Lower leg skin (tissue), 4 donors: Measurements from ENCODE around the gene SHH. TPM values are rescaled to one million over a fixed set of nuclear protein-coding genes. Genes with fewer than 3 reads are reported as not detected.

Experiments
- DNase-seq, 2 donors: peaks; one replicate each; pipeline ENCODE4 v3.0.0-alpha.2; 2019; ENCODE audit warnings: low spot score in 2 of 2
- H3K4me3 ChIP-seq: fragments of 200-600 bp; sonication (generic); 2 replicates; pipeline ENCODE4 v1.5.1; 2017; ENCODE audit warnings: mild to moderate bottlenecking, low read depth; ENCODE audit not compliant: poor library complexity, severe bottlenecking
- POLR2A ChIP-seq, 2 donors: fragments of 450-650 bp; IDR thresholded peaks; one replicate each; pipeline ENCODE4 v1.6.1; 2016 to 2017; ENCODE audit warnings: antibody characterized with exemption in 2 of 2, mild to moderate bottlenecking in 1 of 2, moderate library complexity in 1 of 2
- WGBS, 2 donors: methylation state at CpG; one replicate each; pipeline ENCODE4 v1.1.5; 2018; 5-methylcytosine and 5-hydroxymethylcytosine counted together
- intact Hi-C: fragments of 100-400 bp; cut with DNase I; formaldehyde crosslinking; loops from one replicate; pipeline ENCODE4 v1.15.0; 2023; ENCODE audit warnings: low total_unique reads
- total RNA-seq, 4 donors: library from RNA; depleted of rRNA; stranded (reverse); fragments of >200 nt; gene quantifications; one replicate each; pipeline ENCODE4 v1.1.0, GENCODE V29; 2016
- TF ChIP-seq, protein P1 (sequence below), 3 donors: fragments of 450-650 bp; IDR thresholded peaks; one replicate each; pipeline ENCODE4 v1.5.1; 2016; ENCODE audit warnings: antibody characterized with exemption in 3 of 3, mild to moderate bottlenecking in 3 of 3, moderate library complexity in 2 of 3

The SHH gene
- total RNA-seq, 4 donors from 2014 or later: not detected

DNA sequence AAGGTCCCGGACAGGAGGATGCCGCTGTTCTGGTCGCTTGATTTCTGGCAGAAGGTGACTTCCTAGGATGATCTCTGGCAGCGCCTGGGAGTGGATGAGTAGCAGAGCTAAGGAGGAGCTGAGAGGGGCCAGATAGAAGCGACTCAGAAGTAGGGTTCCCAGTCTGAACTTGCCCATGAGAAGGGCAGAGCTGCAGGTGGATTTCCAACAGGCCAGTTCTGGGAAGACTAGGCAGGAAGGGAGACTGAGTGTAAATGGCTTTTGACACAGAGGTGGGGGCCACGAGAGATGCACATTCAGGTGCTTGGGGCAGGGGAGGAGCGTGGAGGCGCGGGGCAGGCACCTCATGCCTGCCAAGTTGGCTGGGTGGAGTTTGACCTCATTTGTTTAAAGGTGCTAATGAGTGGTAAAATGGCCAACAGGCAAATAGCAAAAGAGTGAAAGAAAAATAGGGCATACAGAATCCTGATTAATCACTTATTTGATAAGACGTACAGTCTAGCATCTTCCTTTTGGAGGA, 58.8 kb downstream of the SHH start:
- intact Hi-C loops: no loop called here
- no peak overlapping the region for H3K4me3 ChIP-seq
- DNase-seq: no peak
- 57 to 60% methylated on average over 10 of the region's 10 CpGs for WGBS, 2 donors
- TF ChIP-seq POLR2A (IDR thresholded peaks at IDR 0.05): no peak
- TF ChIP-seq, protein P1, sequence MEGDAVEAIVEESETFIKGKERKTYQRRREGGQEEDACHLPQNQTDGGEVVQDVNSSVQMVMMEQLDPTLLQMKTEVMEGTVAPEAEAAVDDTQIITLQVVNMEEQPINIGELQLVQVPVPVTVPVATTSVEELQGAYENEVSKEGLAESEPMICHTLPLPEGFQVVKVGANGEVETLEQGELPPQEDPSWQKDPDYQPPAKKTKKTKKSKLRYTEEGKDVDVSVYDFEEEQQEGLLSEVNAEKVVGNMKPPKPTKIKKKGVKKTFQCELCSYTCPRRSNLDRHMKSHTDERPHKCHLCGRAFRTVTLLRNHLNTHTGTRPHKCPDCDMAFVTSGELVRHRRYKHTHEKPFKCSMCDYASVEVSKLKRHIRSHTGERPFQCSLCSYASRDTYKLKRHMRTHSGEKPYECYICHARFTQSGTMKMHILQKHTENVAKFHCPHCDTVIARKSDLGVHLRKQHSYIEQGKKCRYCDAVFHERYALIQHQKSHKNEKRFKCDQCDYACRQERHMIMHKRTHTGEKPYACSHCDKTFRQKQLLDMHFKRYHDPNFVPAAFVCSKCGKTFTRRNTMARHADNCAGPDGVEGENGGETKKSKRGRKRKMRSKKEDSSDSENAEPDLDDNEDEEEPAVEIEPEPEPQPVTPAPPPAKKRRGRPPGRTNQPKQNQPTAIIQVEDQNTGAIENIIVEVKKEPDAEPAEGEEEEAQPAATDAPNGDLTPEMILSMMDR (IDR thresholded peaks at IDR 0.05): no peak

DNA sequence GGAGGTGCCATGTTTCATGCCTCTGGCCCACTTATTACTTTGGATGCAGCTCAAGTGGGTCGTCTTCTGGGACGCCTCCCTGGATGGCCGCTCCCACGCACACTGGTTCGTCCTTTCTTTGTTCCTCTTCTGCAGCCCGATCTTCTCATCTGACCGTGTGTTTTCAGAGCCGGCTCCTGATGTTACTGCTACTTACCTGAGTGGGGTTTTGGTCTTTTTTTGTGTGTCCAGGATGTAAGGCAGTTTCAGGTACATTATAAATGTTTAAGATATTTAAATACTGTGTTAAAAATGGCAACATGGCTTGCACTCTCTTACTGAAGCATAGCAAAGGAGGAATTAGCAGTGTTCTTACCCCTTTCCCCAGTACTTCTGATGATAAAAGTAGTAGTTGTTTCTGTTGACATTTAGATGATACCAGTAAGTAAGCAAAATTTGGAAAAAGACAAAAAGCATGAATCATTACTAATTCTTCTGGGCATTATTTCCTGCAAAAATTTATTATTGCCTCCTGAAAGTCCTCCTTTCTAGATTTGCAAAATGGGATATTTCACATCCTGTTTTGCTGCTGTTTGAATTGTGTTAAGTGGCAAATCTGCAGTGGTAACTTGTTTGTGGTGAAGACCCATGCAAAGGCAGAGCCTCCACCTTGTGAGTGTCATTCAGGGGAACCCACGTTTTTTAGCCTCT, 59.4 kb downstream of the SHH start:
- no peak for DNase-seq
- no peak overlapping the region for H3K4me3 ChIP-seq
- intact Hi-C loops: no loop called here
- WGBS, 2 donors: 73 to 79% methylated on average over 9 of the region's 9 CpGs
- no peak for TF ChIP-seq POLR2A (IDR thresholded peaks at IDR 0.05)
- TF ChIP-seq, protein P1 (IDR thresholded peaks at IDR 0.05): no peak

DNA sequence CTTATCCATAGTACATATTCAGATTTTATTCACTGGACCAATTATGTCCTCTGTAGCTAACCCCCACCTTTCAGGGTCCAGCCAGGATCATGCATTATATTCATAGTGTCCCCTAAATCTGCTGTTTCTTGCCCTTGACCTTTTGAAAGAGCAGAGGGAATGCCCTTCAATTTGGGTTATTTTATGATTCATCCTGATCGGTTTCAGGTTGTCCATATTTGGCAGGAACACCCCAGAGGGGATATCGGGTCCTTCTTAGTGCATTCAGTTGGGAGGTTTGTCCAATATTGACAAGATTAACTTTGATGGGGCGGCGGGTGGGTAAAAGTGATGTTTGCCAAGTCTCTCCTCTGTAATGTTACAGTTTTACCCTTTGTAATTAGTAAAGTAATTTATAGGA, 60.9 kb downstream of the SHH start:
- no peak overlapping the region for H3K4me3 ChIP-seq
- 89 to 90% methylated on average over 4 of the region's 4 CpGs for WGBS, 2 donors
- no peak for DNase-seq
- TF ChIP-seq, protein P1 (IDR thresholded peaks at IDR 0.05): no peak
- TF ChIP-seq POLR2A (IDR thresholded peaks at IDR 0.05): no peak
- intact Hi-C loops: no loop called here

DNA sequence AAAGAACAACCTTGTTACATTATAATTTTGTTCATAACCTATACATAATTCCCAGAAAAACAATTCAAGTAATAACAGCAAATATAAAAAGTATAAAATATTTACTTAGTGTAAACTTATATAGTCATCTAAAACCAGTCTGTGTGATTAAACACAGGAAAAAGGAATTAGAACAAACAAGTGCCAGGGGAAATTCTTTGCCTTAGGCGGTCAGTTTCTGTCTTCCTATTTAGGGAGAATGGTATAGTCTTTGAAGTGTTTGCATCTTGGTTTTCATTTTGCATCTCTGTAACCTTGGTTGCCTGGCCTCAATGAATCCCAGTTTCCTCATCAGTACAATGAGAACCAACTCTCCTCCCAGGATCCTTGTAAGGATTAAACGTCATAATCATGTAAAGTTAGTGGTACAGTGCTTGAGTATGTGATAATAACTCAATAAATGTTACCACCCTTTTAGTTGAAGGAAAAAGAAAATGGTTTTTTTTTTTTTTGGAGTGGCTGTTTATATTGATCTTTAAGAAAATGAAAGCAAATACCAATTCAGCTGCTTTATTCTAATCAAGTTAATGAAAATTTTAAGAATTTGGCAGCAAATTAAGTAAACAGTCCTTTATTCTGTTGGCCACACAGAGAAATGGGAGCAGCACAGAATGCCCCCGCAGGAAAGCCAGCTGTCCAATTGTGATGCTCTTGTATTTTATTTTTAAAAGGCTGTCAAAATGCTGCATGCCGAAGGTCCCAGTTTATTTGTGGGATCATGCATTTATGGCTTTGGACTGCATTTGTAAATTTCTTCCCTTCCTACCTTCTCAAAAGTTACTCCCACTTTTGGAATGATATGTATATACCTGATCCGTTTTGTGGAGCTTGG, 61.8 kb downstream of the SHH start:
- WGBS, 2 donors: 81 to 84% methylated on average over 5 of the region's 5 CpGs
- no peak for DNase-seq
- intact Hi-C loops: no loop called here
- no peak overlapping the region for H3K4me3 ChIP-seq
- TF ChIP-seq, protein P1 (IDR thresholded peaks at IDR 0.05): no peak
- no peak for TF ChIP-seq POLR2A (IDR thresholded peaks at IDR 0.05)

Other genes with a start within 250 kb of the SHH start
- gene RBM33, start 167.8 kb downstream of the SHH start, total RNA-seq: 10 to 100 TPM; 35.8 to 83.9 (median 56.7) TPM